K562 (cell line): ENCODE results near the gene LRFN2. TPM values are rescaled to one million over a fixed set of nuclear protein-coding genes. Genes with fewer than 3 reads are reported as not detected.
A peak's percentile ranks its signal among the peaks of the same experiment; 100 is the strongest.

ENCODE experiments used
- ATAC-seq: fragments of 200-7000 bp; cut with Tn5 transposase; 3 replicates; pipeline ENCODE4 v1.9.1; 2020; ENCODE audit warnings: moderate library complexity
- BruUV-seq: library from RNA; stranded (reverse); fragments of 400-500 nt; replicated peaks from 2 replicates; lab custom pipeline; 2021; lab: Mats Ljungman, UMichigan
- CTCF ChIA-PET: fragments of 300-600 bp; formaldehyde crosslinking; extraction: SDS; loops from one replicate; lab custom pipeline; 2021; ENCODE audit warnings: low intra/inter-chr PET ratio; lab: Yijun Ruan, JAX
- POLR2A ChIA-PET: fragments of 300-600, 350-650 bp; sonication (Branson Sonifier 250); formaldehyde crosslinking; extraction: SDS; loops from one replicate; lab custom pipeline; 2021; ENCODE audit warnings: antibody characterized with exemption, inconsistent platforms; lab: Yijun Ruan, JAX
- DNase-seq, 4 experiments: peaks; one replicate each; pipeline versions ENCODE4 v3.0.0 to v3.0.0-alpha.2; 2011 to 2018; ENCODE audit warnings: low spot score in 3 of 4, mixed read lengths in 3 of 4; ENCODE audit errors: extremely low read depth in 1 of 4
- FAIRE-seq: peaks from 2 replicates; lab custom pipeline; 2011; peaks lifted over from hg19 to GRCh38; lab: Jason Lieb, UNC
- H2AFZ ChIP-seq: 2 replicates; pipeline ENCODE4 v1.6.0; 2011; ENCODE audit warnings: low read depth, low read length, control low read depth, inconsistent platforms
- H3K27ac ChIP-seq: fragments of 200-600 bp; 3 replicates; pipeline ENCODE4 v1.8.0; 2011; ENCODE audit warnings: low read depth, mild to moderate bottlenecking, control low read depth, inconsistent platforms, low read length, moderate library complexity, mixed read lengths; ENCODE audit errors: extremely low read depth
- H3K27me3 ChIP-seq, 2 experiments: fragments of 300-600 bp in 1 of 2; 2 replicates in 1 of 2; 3 replicates in 1 of 2; pipeline versions ENCODE4 v1.6.0 to v1.8.0; 2011; ENCODE audit warnings: inconsistent platforms in 2 of 2, low read length in 2 of 2, mild to moderate bottlenecking in 1 of 2, mixed read lengths in 1 of 2, moderate library complexity in 1 of 2; ENCODE audit not compliant: control insufficient read depth in 2 of 2, insufficient read depth in 2 of 2
- H3K36me3 ChIP-seq: fragments of 300-600 bp; 3 replicates; pipeline ENCODE4 v1.8.0; 2011; ENCODE audit warnings: mild to moderate bottlenecking, low read length, inconsistent platforms; ENCODE audit not compliant: control insufficient read depth, insufficient read depth
- H3K4me1 ChIP-seq, 2 experiments: fragments of 200-600 bp in 1 of 2; replicated peaks in 1 of 2; 2 replicates in 1 of 2; 3 replicates in 1 of 2; pipeline versions ENCODE4 v1.5.1 to v1.8.0; 2011; ENCODE audit warnings: inconsistent platforms in 2 of 2, low read length in 2 of 2, mild to moderate bottlenecking in 1 of 2, mixed read lengths in 1 of 2, moderate library complexity in 1 of 2; ENCODE audit not compliant: control insufficient read depth in 2 of 2, insufficient read depth in 2 of 2
- H3K4me2 ChIP-seq: 2 replicates; pipeline ENCODE4 v1.6.1; 2011; ENCODE audit warnings: low read length, control low read depth, inconsistent platforms, mixed read lengths; ENCODE audit not compliant: insufficient read depth
- H3K4me3 ChIP-seq: fragments of 200-600 bp; sonication (generic), shearing (Covaris generic); 2 replicates; pipeline ENCODE4 v1.5.1; 2016; ENCODE audit warnings: control low read depth, inconsistent platforms
- H3K79me2 ChIP-seq: fragments of 200-600 bp; 3 replicates; pipeline ENCODE4 v1.8.0; 2011; ENCODE audit warnings: low read length, inconsistent platforms; ENCODE audit not compliant: control insufficient read depth, insufficient read depth
- H3K9ac ChIP-seq, 2 experiments: 2 replicates each; pipeline versions ENCODE4 v1.6.0 to v1.6.1; 2011; ENCODE audit warnings: low read depth in 2 of 2, low read length in 2 of 2, control low read depth in 1 of 2, inconsistent platforms in 1 of 2, mild to moderate bottlenecking in 1 of 2, mixed read lengths in 1 of 2; ENCODE audit not compliant: insufficient read depth in 1 of 2
- H3K9me1 ChIP-seq: one replicate; pipeline ENCODE4 v1.6.0; 2011; ENCODE audit warnings: inconsistent platforms, mild to moderate bottlenecking, low read length, moderate library complexity; ENCODE audit not compliant: control insufficient read depth, insufficient read depth
- H3K9me3 ChIP-seq: replicated peaks from 2 replicates; pipeline ENCODE4 v1.5.1; 2011; ENCODE audit warnings: low read depth, low read length, inconsistent platforms; ENCODE audit not compliant: control insufficient read depth, insufficient read depth
- H4K20me1 ChIP-seq: replicated peaks from 2 replicates; pipeline ENCODE4 v1.6.1; 2011; ENCODE audit warnings: low read length, inconsistent platforms, mixed read lengths; ENCODE audit not compliant: control insufficient read depth, insufficient read depth
- ARID2 ChIP-seq: fragments of 450-650 bp; IDR thresholded peaks from 2 replicates; pipeline ENCODE4 v1.6.1; 2017; ENCODE audit warnings: antibody characterized with exemption, mild to moderate bottlenecking
- BACH1 ChIP-seq: fragments of 200-800 bp; sonication (Bioruptor generic); IDR thresholded peaks from 2 replicates; pipeline ENCODE4 v1.6.1; 2016; ENCODE audit warnings: missing genetic modification characterization, missing compliant biosample characterization
- CBX5 ChIP-seq: IDR thresholded peaks from 2 replicates; pipeline ENCODE4 v1.6.1; 2014; ENCODE audit warnings: low read depth, borderline replicate concordance
- CSDE1 ChIP-seq, 2 experiments: fragments of 450-650 bp; IDR thresholded peaks; 2 replicates each; pipeline ENCODE4 v1.6.1; 2016; ENCODE audit warnings: mild to moderate bottlenecking in 1 of 2
- EP300 ChIP-seq: IDR thresholded peaks from 2 replicates; pipeline ENCODE4 v1.6.1; 2012; ENCODE audit warnings: low read length, improper control_type of control experiment
- GATA2 ChIP-seq: sonication (generic); formaldehyde crosslinking; IDR thresholded peaks from 2 replicates; pipeline ENCODE4 v1.4.0; 2020; ENCODE audit warnings: mild to moderate bottlenecking, missing genetic modification reagents
- HNRNPK ChIP-seq: fragments of 200-400 bp; formaldehyde crosslinking; IDR thresholded peaks from one replicate; pipeline ENCODE4 v1.6.1; 2018; ENCODE audit warnings: mild to moderate bottlenecking, low read depth, low read length; ENCODE audit not compliant: poor library complexity, severe bottlenecking
- MAFG ChIP-seq: fragments of 450-650 bp; conservative IDR thresholded peaks from 2 replicates; pipeline ENCODE4 v1.6.1; 2016; ENCODE audit warnings: missing genetic modification characterization, missing compliant biosample characterization
- MECOM ChIP-seq: fragments of 250-450 bp; sonication (Bioruptor Pico); IDR thresholded peaks from 2 replicates; pipeline ENCODE4 v1.8.0; 2022; ENCODE audit warnings: inconsistent platforms
- POLR3G ChIP-seq: IDR thresholded peaks from 2 replicates; pipeline ENCODE4 v1.6.1; 2011; ENCODE audit not compliant: insufficient read length, insufficient replicate concordance; ENCODE audit errors: extremely low read depth
- RB1 ChIP-seq: fragments of 450-650 bp; IDR thresholded peaks from 2 replicates; pipeline ENCODE4 v1.6.1; 2017; ENCODE audit warnings: low read depth, mild to moderate bottlenecking
- RBM25 ChIP-seq: fragments of 200-400 bp; formaldehyde crosslinking; IDR thresholded peaks from 2 replicates; pipeline ENCODE4 v1.6.1; 2018; ENCODE audit warnings: low read length, low read depth, moderate library complexity; ENCODE audit not compliant: severe bottlenecking
- RBM39 ChIP-seq: fragments of 200-400 bp; formaldehyde crosslinking; optimal IDR thresholded peaks from 2 replicates; pipeline ENCODE3; 2018; ENCODE audit warnings: low read depth, low read length
- RUNX1 ChIP-seq: sonication (generic); IDR thresholded peaks from 2 replicates; pipeline ENCODE4 v1.6.1; 2016; ENCODE audit warnings: antibody characterized with exemption, low read depth
- TAF1 ChIP-seq: IDR thresholded peaks from 2 replicates; pipeline ENCODE4 v1.6.1; 2011; ENCODE audit warnings: mild to moderate bottlenecking, low read length, moderate library complexity; ENCODE audit not compliant: insufficient read depth, control insufficient read depth, severe bottlenecking; ENCODE audit errors: extremely low read depth
- U2AF2 ChIP-seq: fragments of 200-400 bp; formaldehyde crosslinking; optimal IDR thresholded peaks from 2 replicates; pipeline ENCODE3; 2017; ENCODE audit warnings: low read depth, mild to moderate bottlenecking, low read length
- ZEB2 ChIP-seq: fragments of 450-650 bp; IDR thresholded peaks from 2 replicates; pipeline ENCODE4 v1.6.1; 2016
- ZNF217 ChIP-seq: sonication (generic); formaldehyde crosslinking; IDR thresholded peaks from 2 replicates; pipeline ENCODE4 v1.8.0; 2022; ENCODE audit warnings: mild to moderate bottlenecking, missing genetic modification reagents
- ZNF655 ChIP-seq: fragments of 250-450 bp; sonication (Bioruptor Pico); IDR thresholded peaks from 2 replicates; pipeline ENCODE4 v1.5.0; 2021
- ZNF785 ChIP-seq: fragments of 250-450 bp; sonication (Bioruptor Pico); IDR thresholded peaks from 2 replicates; pipeline ENCODE4 v1.4.0; 2020; ENCODE audit warnings: mild to moderate bottlenecking
- in situ Hi-C: fragments of 300-500 bp; cut with MboI; formaldehyde crosslinking; loops from 4 replicates; pipeline ENCODE4 v1.15.0; 2018; ENCODE audit warnings: inconsistent platforms, mixed read lengths
- intact Hi-C: fragments of 100-400 bp; cut with micrococcal nuclease; formaldehyde crosslinking; loops from 2 replicates; pipeline ENCODE4 v1.14.2; 2022
- polyA plus RNA-seq, 8 experiments: library from polyadenylated mRNA; depleted of rRNA in 4 of 8; stranded (reverse) in 5 of 8; unstranded in 3 of 8; fragments of >200 nt; fragmentation: Nextera tagmentation in 2 of 8; fragmentation: Illumina TruSeq in 1 of 8; extraction: Ambion mirVana in 2 of 8; extraction: Trizol in 1 of 8; gene quantifications; 2 replicates each; pipeline versions ENCODE4 v1.2.1 to v1.2.3, GENCODE V29; 2011 to 2014; ENCODE audit warnings: inconsistent platforms in 1 of 8, missing spikeins in 1 of 8
- total RNA-seq, 7 experiments: library from RNA; depleted of rRNA in 6 of 7; stranded (reverse); fragments of >200 nt in 6 of 7; fragmentation: Illumina TruSeq in 2 of 7; extraction: Trizol in 2 of 7; gene quantifications; 2 replicates each; pipeline versions ENCODE4 v1.2.1 to v1.2.3, GENCODE V29; 2011 to 2021; ENCODE audit warnings: low replicate concordance in 1 of 7

LRFN2 gene
- total and polyA plus RNA-seq, 9 of the 15 experiments (the other 6 are each of a cell fraction or from before 2014, with no cell fraction given): not detected

- no peaks in the 10 kb centered on the region for H3K27me3 ChIP-seq
- 0 out of 2 replicates have a peak, but pooled peaks cover 6% of the 10 kb centered on the region for H3K9me3 ChIP-seq
- ChIA-PET CTCF (no interaction called here), POLR2A (no interaction called here)
- intact Hi-C loops (no loop called here), in situ Hi-C loops (no loop called here)
- no peak overlapping the region for H3K4me3 ChIP-seq
- peaks cover under 1 to 6% of the 10 kb centered on the region in 2 experiments; a peak in 4 of 5 replicates for H3K4me1 ChIP-seq
- no TSS peak for BruUV-seq
- no peaks in the 10 kb centered on the region for H4K20me1 ChIP-seq
- ATAC-seq (no peak), DNase-seq (no peak), FAIRE-seq (peak; percentile 11)
- TF ChIP-seq U2AF2 (no peak), ZNF217 (CRISPR knock-in tag) (no peak), BACH1 (tag) (no peak), RBM39 (no peak), CBX5 (no peak), EP300 (no peak), MECOM (CRISPR knock-in tag) (no peak), TAF1 (no peak), MAFG (no peak), ZNF785 (CRISPR knock-in tag) (no peak), ARID2 (no peak), RUNX1 (no peak), GATA2 (CRISPR knock-in tag) (no peak), ZEB2 (no peak), HNRNPK (no peak), ZNF655 (CRISPR knock-in tag) (no peak), CSDE1 (IDR thresholded peaks at IDR 0.05) (no peak), RB1 (no peak), POLR3G (no peak), RBM25 (no peak)
- H3K9me1 ChIP-seq: no peaks in the 10 kb centered on the region
- H2AFZ ChIP-seq: no peak overlapping the region
- H3K9ac ChIP-seq: no peak overlapping the region
- H3K36me3 ChIP-seq: no peaks in the 10 kb centered on the region
- no peak overlapping the region for H3K4me2 ChIP-seq
- no peaks in the 10 kb centered on the region for H3K79me2 ChIP-seq
- no peak overlapping the region for H3K27ac ChIP-seq
Measured at GRCh38 chr6:40373267-40373666, 213.9 kb downstream of the LRFN2 start.
